HG03575 (cell line): ENCODE results near the gene SWT1.
A peak's percentile ranks its signal among the peaks of the same experiment; 100 is the strongest.
"Not testable (repeated sequence)": the region's sequence is repeated elsewhere in the genome, so short reads cannot be mapped to it uniquely, and the experiment has no call there.

Experiments
- ATAC-seq: cut with Tn5 transposase; IDR thresholded peaks from one replicate; pipeline ENCODE4 v1.9.1; 2021; ENCODE audit not compliant: unreplicated experiment, insufficient number of reproducible peaks, low FRiP score; ENCODE audit errors: extremely low read depth

The SWT1 gene

DNA sequence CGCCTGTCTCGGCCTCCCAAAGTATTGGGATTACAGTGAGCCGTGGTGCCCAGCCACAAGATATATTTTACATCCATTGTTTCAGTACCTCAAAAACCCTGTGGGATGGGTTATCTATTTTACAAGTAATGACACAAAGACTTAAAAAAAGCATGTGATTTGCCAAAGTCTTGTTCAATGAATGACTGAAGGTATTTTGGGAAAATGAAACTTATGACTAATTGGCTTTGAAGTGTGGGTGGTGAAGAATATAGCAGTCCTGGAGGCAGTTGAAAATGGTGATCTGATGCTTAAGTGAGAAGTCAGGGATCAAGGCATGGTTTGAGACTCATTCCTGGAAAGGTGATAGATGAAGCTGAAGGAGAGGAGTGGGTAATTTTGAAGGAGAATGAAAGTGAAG is 3.0 kb downstream of the SWT1 start:
- no peak for ATAC-seq

DNA sequence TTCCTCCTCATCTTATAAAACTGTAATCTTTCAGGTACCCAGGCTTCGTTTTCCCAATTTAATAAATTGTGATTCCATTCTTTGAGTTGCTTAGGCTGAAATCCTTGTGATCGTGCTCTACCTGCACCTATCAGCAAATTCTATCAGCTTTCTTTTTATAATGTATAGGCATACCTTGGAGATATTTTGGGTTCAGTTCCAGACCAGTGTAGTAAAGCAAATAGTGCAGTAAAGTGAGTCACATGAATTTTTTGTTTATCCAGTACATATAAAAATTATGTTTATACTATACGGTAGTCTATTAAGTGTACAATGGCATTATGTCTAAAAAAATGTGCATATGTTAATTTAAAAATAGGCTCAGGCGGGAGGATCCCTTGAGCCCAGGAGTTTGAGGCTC is 5.5 kb downstream of the SWT1 start:
- no peak for ATAC-seq

DNA sequence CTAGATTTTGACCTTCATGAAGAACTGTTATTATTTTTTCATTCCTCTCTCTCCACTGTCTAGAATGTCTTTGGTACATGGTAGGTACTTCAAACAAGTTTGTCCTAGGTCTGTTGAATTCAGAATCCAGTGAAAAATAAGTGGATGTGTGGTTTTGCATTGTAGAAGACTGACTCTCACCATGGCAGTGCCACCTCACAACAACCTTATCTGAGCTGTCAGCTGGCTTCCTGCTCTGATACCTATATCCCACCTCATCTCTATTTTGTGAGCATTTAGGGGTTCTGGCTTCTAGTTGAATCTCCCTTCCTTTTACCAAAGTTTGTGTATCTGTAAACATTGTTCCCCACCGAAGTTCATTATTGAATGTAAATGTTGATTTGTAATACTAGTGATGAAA is 9.1 kb downstream of the SWT1 start:
- ATAC-seq: no peak

DNA sequence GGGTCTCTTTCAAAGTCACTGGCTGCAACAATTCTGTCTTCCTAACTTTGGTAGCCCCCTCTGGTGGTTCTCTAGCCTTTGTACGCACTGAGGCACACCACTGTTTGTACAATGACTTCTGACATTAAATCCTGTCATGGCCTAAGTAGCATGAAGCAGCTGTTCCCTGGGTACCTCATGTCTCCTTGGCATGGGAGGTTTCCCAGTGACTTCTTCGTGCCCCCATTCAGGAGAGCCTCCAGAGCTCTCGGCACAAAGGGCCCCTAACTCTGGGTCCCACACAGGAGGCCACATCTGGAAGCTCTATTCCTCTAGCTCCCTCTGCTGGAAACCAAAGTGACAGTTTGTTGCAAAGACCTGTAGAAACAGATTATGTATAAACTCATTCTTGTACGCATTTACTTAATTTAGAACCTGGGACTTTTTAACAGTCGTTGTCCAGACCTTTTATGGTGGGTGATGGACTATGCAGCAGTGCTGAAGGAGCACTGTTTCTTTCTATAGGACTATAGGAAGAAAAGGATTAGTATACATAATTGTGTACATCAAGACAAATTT is 13.4 kb downstream of the SWT1 start:
- peak; percentile 63 for ATAC-seq

DNA sequence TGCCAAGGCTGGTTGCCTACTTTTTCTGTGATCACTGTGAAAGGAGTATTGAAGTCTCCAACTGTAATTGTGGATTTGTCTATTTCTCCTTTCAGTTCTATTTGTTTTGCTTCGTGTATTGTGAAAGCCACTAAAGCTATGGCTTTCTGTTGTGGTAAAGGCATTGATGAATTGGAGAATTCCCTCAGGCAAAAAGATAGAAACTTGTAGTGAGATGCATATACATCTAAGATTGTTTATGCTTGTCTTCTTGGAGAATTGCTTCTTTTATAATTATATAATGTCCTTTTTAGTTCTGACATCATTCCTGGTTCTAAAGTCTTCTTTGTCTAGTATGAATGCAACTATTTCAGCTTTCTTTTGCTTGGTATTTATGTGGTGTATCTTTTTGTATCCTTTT is 36.8 kb downstream of the SWT1 start:
- no peak for ATAC-seq

DNA sequence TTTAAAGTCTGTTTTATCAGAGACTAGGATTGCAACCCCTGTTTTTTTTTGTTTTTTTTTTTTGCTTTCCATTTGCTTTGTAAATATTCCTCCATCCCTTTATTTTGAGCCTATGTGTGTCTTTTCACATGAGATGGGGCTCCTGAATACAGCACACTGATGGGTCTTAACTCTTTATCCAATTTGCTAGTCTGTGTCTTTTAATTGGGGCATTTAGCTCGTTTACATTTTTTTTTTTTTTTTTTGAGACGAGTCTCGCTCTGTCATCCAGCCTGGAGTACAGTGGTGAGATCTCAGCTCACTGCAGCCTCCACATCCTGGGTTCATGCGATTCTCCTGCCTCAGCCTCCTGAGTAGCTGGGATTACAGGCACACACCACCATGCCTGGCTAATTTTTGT is 41.7 kb downstream of the SWT1 start:
- not testable (repeated sequence) for ATAC-seq

DNA sequence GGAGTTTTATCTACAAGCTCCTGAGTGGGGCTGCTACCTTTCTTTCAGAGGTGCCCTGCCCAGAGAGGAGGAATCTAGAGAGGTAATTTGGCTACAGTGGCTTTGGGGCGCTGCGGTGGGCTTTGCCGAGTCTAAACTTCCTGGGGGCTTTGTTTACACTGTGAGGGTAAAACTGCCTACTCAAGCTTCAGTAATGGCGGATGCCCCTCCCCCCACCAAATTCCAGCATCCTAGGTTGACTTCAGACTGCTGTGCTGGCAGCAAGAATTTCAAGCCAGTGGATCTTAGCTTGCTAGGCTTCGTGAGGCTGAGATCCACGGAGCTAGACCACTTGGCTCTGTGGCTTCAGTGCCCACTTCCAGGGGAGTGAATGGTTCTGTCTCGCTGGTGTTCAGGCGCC is 43.9 kb downstream of the SWT1 start:
- ATAC-seq: no peak

DNA sequence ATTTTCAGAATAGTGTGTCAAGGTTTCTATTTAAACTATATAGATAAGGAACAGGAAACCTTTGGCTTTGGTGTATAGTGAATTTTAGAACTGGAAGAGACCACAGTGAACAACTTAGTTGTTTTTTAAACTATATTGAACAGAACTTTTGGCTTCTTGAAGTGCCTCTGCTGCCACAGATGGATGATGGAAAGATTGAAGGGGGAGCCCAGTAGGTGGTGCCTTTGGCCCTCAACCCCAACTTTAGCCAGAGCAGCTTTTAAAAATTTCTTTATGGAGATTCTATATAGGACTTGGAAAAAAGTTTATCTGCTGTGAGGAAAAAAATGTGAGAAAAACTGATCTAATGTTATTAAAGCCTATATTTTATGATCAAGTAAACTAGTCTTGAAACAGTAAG is 50.2 kb downstream of the SWT1 start:
- ATAC-seq: no peak

DNA sequence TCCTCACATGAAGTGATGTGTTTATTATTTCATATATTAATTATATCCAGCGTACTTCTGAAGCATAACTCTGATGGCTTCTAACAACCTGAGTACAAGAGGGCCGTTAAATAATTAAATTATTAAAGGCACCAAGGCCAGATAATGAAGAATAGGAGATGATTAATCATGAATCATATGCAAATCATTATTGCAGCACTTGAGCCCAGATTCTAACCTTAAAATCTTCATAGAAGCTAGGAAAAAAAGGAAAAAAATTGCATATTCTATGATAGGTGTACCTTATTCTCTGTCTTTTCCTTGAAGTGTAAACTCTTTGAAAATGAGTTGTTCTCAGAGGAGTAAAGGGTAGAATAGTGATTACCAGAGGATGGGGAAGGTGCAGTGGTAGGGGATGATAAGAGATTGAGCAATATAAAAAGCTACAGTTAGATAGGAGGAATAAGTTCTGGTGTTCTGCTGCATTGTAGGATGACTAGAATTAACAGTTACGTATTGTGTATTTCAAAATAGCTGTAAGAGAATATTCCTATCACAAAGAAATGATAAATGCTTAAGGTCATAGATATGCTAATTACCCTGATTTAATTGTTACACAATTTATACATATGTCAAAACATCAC is 51.1 kb downstream of the SWT1 start:
- ATAC-seq: no peak

DNA sequence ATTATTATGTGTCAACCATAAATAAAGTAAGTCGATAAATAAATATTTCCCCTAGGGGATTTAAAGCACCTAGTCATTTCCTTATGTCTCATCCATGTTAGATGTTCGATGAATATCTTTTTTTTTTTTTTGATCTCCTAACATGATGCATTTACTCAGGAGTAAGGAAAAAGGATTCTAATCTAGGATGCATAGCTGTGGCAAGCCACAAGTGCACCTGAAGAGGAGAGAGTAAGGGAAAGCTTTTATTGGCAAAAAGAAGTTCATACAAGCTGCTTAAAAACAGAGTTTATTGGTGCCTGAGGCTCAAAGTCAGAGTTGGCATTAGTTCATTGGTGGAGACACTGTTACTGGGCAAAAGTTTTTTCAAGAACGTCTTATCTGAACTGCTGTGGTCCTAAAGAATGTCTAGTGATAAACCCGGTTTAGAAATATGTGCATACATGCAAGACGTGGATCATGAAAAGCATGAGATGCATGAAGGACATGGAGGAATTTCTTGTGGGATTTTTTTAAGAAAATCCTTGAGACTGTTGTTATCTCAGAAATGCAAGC is 51.7 kb downstream of the SWT1 start:
- no peak for ATAC-seq

DNA sequence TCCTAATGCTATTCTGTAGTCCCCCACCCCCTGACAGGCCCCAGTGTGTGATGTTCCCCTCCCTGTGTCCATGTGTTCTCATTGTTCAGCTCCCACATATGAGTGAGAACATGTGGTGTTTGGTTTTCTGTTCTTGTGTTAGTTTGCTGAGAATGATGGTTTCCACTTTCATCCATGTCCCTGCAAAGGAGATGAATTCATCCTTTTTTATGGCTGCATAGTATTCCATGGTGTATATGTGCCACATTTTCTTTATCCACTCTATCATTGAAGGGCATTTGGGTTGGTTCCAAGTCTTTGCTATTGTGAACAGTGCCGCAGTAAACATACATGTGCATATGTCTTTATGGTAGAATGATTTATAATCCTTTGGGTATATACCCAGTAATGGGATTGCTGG is 52.4 kb downstream of the SWT1 start:
- not testable (repeated sequence) for ATAC-seq

DNA sequence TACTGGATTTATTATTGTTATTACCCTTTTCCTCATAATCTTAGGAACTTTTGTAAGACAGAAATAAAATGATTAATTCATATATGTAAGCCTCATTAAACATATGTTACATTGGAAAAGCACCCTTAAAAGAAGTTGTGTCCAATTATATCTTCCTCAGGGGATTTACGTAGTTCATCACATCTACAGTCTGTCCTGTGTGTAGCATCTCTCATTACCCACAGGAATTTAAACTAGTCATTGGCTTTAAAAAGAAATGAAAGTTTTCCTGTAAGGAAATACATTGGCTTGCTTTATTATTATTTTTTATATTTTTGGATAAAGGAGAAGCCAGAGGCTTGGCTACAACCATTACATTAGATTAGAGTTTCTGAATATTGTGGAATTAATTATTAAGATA is 56.1 kb downstream of the SWT1 start:
- ATAC-seq: no peak

DNA sequence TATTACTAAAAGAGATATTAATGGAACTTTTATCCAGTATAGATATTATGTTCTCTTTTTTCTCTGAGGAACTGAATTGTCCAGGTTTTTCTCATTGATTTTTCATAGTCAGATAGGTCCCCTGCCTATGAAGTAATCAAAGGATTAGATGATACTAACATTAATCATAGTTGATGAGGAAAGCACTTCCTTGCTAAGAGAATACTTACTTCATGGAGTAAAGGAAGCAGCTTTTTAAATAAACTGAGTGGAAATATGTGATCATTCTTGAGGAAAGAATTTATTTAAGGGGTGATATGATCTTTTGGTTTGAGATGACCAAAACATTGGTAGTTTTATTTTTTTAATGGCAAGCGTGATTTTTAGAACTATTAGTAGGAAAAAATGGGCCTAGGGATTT is 58.9 kb downstream of the SWT1 start:
- no peak for ATAC-seq

DNA sequence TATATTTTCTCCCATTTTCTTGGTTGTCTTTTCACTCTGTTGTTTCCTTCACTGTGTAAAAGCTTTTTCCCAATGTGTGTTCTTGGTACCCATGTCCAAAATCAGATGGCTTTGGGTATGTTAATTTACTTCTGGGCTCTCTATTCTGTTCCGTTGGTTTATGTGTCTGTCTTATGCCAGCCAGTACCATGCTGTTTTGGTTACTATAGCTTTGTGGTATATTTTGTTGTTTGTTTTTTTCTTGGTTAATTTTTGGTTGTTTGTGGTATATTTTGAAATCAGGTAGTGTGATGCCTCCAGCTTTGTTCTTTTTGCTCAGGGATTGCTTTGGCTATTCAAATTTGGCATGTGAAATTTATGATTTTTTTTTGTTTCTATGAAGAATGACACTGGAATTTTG is 67.2 kb downstream of the SWT1 start:
- no peak for ATAC-seq

DNA sequence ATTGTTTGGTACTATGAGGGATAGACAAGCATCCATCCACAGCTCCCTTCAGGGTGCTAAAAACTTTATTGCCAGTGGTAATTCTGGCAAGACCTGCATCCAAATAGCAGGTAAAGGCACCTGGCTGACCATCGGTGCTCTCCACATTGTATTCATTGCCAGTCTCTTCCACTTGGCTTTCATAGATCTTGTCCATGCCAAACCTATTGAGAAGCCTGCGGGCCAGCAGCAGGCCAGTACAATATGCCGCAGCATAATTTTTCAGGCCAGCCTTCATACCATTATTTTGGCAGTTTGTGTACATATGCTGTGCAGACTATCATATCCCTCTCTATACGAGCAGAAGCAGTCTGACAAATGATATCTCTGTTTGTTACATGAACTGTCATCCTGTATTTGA is 70.2 kb downstream of the SWT1 start:
- ATAC-seq: no peak

DNA sequence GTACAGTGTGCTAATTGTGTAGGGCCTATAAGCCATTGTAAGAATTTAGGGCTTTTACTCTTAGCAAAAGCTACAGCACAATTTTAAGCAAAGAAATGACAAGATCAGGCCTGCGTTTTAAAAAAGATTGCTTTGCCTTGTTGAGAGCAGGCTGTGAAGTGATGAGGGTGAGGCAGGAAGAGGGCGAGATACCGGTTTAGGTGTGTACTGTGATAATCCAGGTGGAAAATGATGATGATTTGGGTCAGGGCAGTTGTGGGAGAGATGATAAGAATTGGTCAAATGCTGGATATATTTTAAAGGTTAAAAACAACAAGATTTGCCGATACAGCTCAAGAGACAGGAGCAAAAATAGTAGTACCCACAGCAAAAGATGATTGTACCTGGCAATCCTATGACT is 72.0 kb downstream of the SWT1 start:
- no peak for ATAC-seq

DNA sequence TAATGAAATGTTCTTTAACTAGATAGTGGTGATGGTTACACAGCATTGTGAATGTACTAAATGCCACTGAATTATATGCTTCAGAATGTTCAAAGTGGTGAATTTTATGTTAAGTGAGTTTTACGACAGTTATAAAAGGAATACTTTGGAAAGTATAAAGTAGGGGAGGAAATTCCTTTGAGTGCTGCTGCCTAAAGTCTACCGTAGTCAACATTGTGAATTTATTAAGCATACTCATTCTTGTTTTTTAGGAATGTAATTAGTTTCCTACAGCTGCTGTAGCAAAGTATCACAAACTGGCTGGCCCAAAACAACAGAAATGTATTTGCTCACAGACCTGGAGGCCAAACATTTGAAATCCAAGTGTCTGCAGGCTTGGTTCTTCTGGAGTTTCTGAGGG is 73.0 kb downstream of the SWT1 start:
- no peak for ATAC-seq

DNA sequence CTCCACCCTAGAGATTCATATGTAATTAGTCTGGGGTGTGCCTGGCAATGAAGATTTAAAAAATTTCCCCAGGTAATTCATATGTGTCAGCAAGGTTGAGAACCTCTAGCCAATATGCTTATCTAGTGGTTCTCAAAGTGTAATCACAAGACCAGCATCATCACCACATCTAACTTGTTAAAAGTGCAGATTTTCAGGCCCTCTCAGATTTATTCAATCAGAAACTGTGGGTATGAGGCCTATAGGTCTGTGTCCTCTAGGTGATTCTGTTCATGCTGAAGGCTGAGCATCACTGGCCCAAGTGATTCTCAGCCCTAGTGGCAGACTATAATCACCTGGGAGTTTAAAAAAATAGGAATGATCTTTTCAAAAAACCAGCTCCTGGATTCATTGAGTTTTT is 75.9 kb downstream of the SWT1 start:
- no peak for ATAC-seq

DNA sequence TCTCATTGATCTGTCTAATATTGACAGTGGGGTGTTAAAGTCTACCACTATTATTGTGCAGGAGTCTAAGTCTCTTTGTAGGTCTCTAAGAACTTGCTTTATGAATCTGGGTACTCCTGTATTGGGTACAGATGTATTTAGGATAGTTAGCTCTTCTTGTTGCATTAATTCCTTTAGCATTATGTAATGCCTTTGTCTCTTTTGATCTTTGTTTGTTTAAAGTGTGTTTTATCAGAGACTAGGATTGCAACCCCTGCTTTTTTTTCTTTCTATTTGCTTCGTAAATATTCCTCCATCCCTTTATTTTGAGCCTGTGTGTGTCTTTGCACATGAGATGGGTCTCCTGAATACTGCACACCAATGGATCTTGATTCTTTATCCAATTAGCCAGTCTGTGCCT is 77.2 kb downstream of the SWT1 start:
- ATAC-seq: not testable (repeated sequence)

DNA sequence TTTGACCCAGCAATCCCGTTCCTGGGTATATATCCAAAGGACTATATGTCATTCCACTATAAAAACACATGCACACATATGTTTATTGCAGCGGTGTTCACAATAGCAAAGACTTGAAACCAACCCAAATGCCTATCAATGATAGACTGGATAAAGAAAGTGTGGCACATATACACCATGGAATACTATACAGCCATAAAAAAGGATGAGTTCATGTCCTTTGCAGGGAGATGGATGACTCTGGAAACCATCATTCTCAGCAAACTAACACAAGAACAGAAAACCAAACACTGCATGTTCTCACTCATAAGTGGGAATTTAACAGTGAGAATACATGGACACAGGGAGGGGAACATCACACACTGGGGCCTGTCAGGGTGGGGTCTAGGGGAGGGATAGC is 80.2 kb downstream of the SWT1 start:
- not testable (repeated sequence) for ATAC-seq

DNA sequence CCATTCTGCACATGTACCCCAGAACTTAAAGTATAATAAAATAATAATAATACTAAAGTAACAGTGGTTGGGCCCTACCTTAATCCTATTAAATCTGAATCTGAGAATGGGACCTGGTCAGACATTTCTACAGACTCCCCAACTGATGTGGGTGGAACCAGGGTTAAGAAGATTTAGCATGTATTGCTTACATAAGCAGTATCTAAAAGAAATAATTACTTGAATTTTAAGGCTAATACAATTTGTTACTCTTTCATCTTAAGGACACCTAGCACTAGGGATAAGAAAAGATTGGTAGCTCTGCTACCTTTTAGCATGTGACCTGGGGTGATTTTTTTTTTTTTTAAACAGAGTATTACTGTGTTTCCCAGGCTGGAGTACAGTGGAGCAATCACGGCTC is 80.7 kb downstream of the SWT1 start:
- no peak for ATAC-seq
